SK-N-SH (cell line): Measurements from ENCODE around the gene DDX17. TPM values are rescaled to one million over a fixed set of nuclear protein-coding genes. Genes with fewer than 3 reads are reported as not detected.

Experiments
- CTCF ChIA-PET: fragments of 300-600, 350-600 bp; formaldehyde crosslinking; extraction: SDS; loops from one replicate; lab custom pipeline; 2021; lab: Yijun Ruan, JAX
- POLR2A ChIA-PET: fragments of 350-600 bp; sonication (Branson Sonifier 250); formaldehyde crosslinking; extraction: SDS; loops from one replicate; lab custom pipeline; 2020; ENCODE audit warnings: antibody characterized with exemption, inconsistent platforms; lab: Yijun Ruan, JAX
- DNase-seq: peaks from one replicate; pipeline ENCODE4 v3.0.0; 2012
- H2AFZ ChIP-seq: fragments of 200-600 bp; sonication (generic); 2 replicates; pipeline ENCODE4 v1.8.1; 2016; ENCODE audit warnings: antibody characterized with exemption, mild to moderate bottlenecking, low read depth
- H3F3A ChIP-seq: fragments of 200-600 bp; sonication (generic); replicated peaks from 2 replicates; pipeline ENCODE3; 2016; ENCODE audit warnings: antibody characterized with exemption, mild to moderate bottlenecking; ENCODE audit not compliant: insufficient read depth
- H3K27ac ChIP-seq, 2 experiments: fragments of 200-500 bp in 1 of 2; fragments of 200-600 bp in 1 of 2; sonication (Bioruptor generic) in 1 of 2; sonication (generic), shearing (Covaris generic) in 1 of 2; 2 replicates each; pipeline versions ENCODE4 v1.5.1 to v1.6.1; 2014 to 2016; ENCODE audit warnings: low read depth in 2 of 2, inconsistent platforms in 1 of 2, low read length in 1 of 2, mild to moderate bottlenecking in 1 of 2, mixed read lengths in 1 of 2
- H3K27me3 ChIP-seq: fragments of 200-600 bp; sonication (generic), shearing (Covaris generic); 2 replicates; pipeline ENCODE4 v1.6.1; 2016; ENCODE audit warnings: mixed run types; ENCODE audit not compliant: insufficient read depth
- H3K36me3 ChIP-seq, 2 experiments: fragments of 200-500 bp in 1 of 2; fragments of 200-600 bp in 1 of 2; sonication (Bioruptor generic) in 1 of 2; sonication (generic) in 1 of 2; replicated peaks in 1 of 2; 2 replicates each; pipeline versions ENCODE3 to v1.5.1; 2014 to 2016; ENCODE audit warnings: low read length in 1 of 2, mild to moderate bottlenecking in 1 of 2; ENCODE audit not compliant: insufficient read depth in 2 of 2, control insufficient read depth in 1 of 2
- H3K4me1 ChIP-seq, 2 experiments: fragments of 200-500 bp in 1 of 2; fragments of 200-600 bp in 1 of 2; sonication (Bioruptor generic) in 1 of 2; sonication (generic), shearing (Covaris generic) in 1 of 2; 2 replicates each; pipeline versions ENCODE4 v1.5.1 to v1.6.1; 2014 to 2016; ENCODE audit warnings: low read depth in 1 of 2, low read length in 1 of 2, mixed run types in 1 of 2; ENCODE audit not compliant: insufficient read depth in 2 of 2, control insufficient read depth in 1 of 2
- H3K4me2 ChIP-seq: fragments of 200-600 bp; sonication (generic), shearing (Covaris generic); 2 replicates; pipeline ENCODE4 v1.6.1; 2017; ENCODE audit warnings: mixed run types
- H3K4me3 ChIP-seq, 2 experiments: fragments of 200-500 bp in 1 of 2; fragments of 200-600 bp in 1 of 2; sonication (Bioruptor generic) in 1 of 2; sonication (generic), shearing (Covaris generic) in 1 of 2; 2 replicates each; pipeline versions ENCODE4 v1.5.1 to v1.8.1; 2014 to 2016; ENCODE audit warnings: low read depth in 2 of 2, inconsistent platforms in 1 of 2, low read length in 1 of 2, mild to moderate bottlenecking in 1 of 2, mixed read lengths in 1 of 2, moderate library complexity in 1 of 2
- H3K79me2 ChIP-seq: fragments of 200-600 bp; sonication (generic); 2 replicates; pipeline ENCODE4 v1.8.1; 2017; ENCODE audit warnings: mild to moderate bottlenecking; ENCODE audit not compliant: insufficient read depth
- H3K9ac ChIP-seq: fragments of 200-600 bp; sonication (generic); 2 replicates; pipeline ENCODE4 v1.6.1; 2017; ENCODE audit warnings: mixed run types
- H3K9me2 ChIP-seq: fragments of 200-600 bp; sonication (generic); 2 replicates; pipeline ENCODE4 v1.6.1; 2017; ENCODE audit warnings: mixed run types
- H3K9me3 ChIP-seq: fragments of 200-600 bp; sonication (generic); 2 replicates; pipeline ENCODE4 v1.6.1; 2017; ENCODE audit warnings: mixed run types, mild to moderate bottlenecking, moderate library complexity
- H4K20me1 ChIP-seq: fragments of 200-600 bp; sonication (generic); 2 replicates; pipeline ENCODE4 v1.6.1; 2017; ENCODE audit warnings: mild to moderate bottlenecking, mixed run types; ENCODE audit not compliant: insufficient read depth
- CHD2 ChIP-seq: fragments of 150-350 bp; IDR thresholded peaks from 2 replicates; pipeline ENCODE4 v1.6.1; 2018; ENCODE audit warnings: low read length; ENCODE audit not compliant: partially characterized antibody
- ELF1 ChIP-seq: IDR thresholded peaks from 2 replicates; pipeline ENCODE4 v1.4.0; 2012
- FOXJ3 ChIP-seq: sonication (generic); formaldehyde crosslinking; IDR thresholded peaks from 2 replicates; pipeline ENCODE4 v1.5.1; 2020; ENCODE audit warnings: mild to moderate bottlenecking, missing genetic modification reagents
- FOXM1 ChIP-seq: IDR thresholded peaks from 2 replicates; pipeline ENCODE4 v1.4.0; 2012; ENCODE audit warnings: low read depth, mild to moderate bottlenecking
- JUND ChIP-seq: IDR thresholded peaks from 2 replicates; pipeline ENCODE4 v1.4.0; 2012
- MAX ChIP-seq: IDR thresholded peaks from 2 replicates; pipeline ENCODE4 v1.4.0; 2012; ENCODE audit warnings: low read depth
- MEF2A ChIP-seq: IDR thresholded peaks from 2 replicates; pipeline ENCODE4 v1.4.0; 2012; ENCODE audit warnings: low read depth, borderline replicate concordance
- MXI1 ChIP-seq: IDR thresholded peaks from 2 replicates; pipeline ENCODE4 v1.6.1; 2012; ENCODE audit warnings: mild to moderate bottlenecking, low read depth, low read length, improper control_type of control experiment
- NRF1 ChIP-seq: IDR thresholded peaks from 2 replicates; pipeline ENCODE4 v1.6.1; 2012; ENCODE audit warnings: low read depth, mild to moderate bottlenecking, low read length
- RAD21 ChIP-seq: IDR thresholded peaks from 2 replicates; pipeline ENCODE4 v1.6.1; 2012; ENCODE audit warnings: mild to moderate bottlenecking, low read length
- REST ChIP-seq: IDR thresholded peaks from 2 replicates; pipeline ENCODE4 v1.6.1; 2012; ENCODE audit warnings: mild to moderate bottlenecking, low read depth, low read length, moderate library complexity
- SIN3A ChIP-seq: IDR thresholded peaks from 2 replicates; pipeline ENCODE4 v1.6.1; 2012; ENCODE audit warnings: low read depth, mild to moderate bottlenecking, low read length, moderate library complexity, borderline replicate concordance
- SMC3 ChIP-seq: IDR thresholded peaks from 2 replicates; pipeline ENCODE4 v1.6.1; 2012; ENCODE audit warnings: low read depth, low read length, improper control_type of control experiment
- TAF1 ChIP-seq: IDR thresholded peaks from 2 replicates; pipeline ENCODE4 v1.6.1; 2012; ENCODE audit warnings: low read depth, mild to moderate bottlenecking, low read length, moderate library complexity, borderline replicate concordance
- TEAD4 ChIP-seq: IDR thresholded peaks from 2 replicates; pipeline ENCODE4 v1.4.0; 2012; ENCODE audit warnings: mild to moderate bottlenecking, borderline replicate concordance; ENCODE audit not compliant: insufficient read depth
- YY1 ChIP-seq: IDR thresholded peaks from 2 replicates; pipeline ENCODE4 v1.4.0; 2012; ENCODE audit warnings: low read depth, mild to moderate bottlenecking
- WGBS: methylation state at CpG from one replicate; pipeline ENCODE4 v1.1.6; 2017; ENCODE audit warnings: low lambda C conversion rate; 5-methylcytosine and 5-hydroxymethylcytosine counted together
- polyA plus RNA-seq, 3 experiments: library from polyadenylated mRNA; depleted of rRNA; stranded (reverse); fragments of >200 nt; gene quantifications; 2 replicates each; pipeline ENCODE4 v1.2.3, GENCODE V29; 2012
- TF ChIP-seq, protein P1 (sequence below): IDR thresholded peaks from 2 replicates; pipeline ENCODE4; 2012
- TF ChIP-seq, protein P2 (sequence below): IDR thresholded peaks from 2 replicates; pipeline ENCODE4 v1.4.0; 2012; ENCODE audit warnings: low read depth, borderline replicate concordance
- TF ChIP-seq, protein P3 (sequence below): fragments of 200-600 bp; sonication (generic); IDR thresholded peaks from 2 replicates; pipeline ENCODE4 v1.6.1; 2017; ENCODE audit warnings: antibody characterized with exemption, mild to moderate bottlenecking, moderate library complexity

DDX17 gene
- polyA plus RNA-seq, 1 of the 3 experiments (the other 2 are of a cell fraction): 111 TPM

DNA sequence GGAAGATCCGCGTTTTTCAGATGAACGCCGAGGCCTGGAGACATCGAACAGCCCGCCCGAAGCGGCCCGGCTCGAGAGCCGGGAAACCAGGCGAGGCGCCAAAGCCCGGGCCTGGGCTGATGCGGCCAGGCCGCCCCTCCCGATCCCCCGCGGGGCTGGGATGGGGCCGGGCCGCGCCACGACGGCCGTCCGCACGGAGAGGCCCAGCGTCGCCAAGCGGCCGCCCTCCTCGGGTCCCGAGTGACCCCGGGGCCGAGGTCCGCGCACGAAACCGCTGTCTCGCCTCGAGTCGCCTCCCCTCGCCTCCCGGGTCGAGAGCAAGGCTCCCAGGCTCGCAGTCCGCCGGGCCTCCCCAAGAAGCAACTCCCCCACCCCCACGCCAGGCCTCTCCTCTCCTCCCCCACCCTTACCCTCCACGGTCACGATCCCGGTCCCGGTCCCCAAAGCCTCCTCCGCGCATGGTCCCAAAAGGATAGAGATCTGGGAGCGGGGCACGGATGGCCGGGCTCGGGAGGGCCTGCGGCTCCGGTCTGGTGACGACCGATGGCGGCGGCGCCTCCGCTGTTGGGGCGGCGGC lies 482 bp downstream of the DDX17 start:
- Histone ChIP-seq H3K36me3 (peaks cover 5 to 13% of the 10 kb centered on the region in 2 experiments), H4K20me1 (peaks cover 44% of the 10 kb centered on the region)
- peak; percentile 75 for DNase-seq

More for the DNA sequence above, 482 bp downstream of the DDX17 start:
- no peak overlapping the region for H2AFZ ChIP-seq
- H3K4me2 ChIP-seq: peak overlapping the region; percentile 78
- H3K4me1 ChIP-seq: peaks cover 2 to 9% of the 10 kb centered on the region in 2 experiments; a peak in 3 of 4 replicates
- ChIA-PET POLR2A (no interaction called here), CTCF (no interaction called here)
- peaks cover 55% of the 10 kb centered on the region for H3K79me2 ChIP-seq
- H3K27me3 ChIP-seq: no peaks in the 10 kb centered on the region
- H3K9me3 ChIP-seq: no peaks in the 10 kb centered on the region
- peak overlapping the region; percentile 91 to 96 for H3K27ac ChIP-seq
- H3F3A ChIP-seq: no peaks in the 10 kb centered on the region
- WGBS: 0% methylated on average over 4 of the region's 69 CpGs
- H3K4me3 ChIP-seq: peak overlapping the region; percentile 67 to 73
- TF ChIP-seq MXI1 (no peak), RAD21 (no peak), MEF2A (no peak), YY1 (no peak), REST (no peak), TEAD4 (no peak), FOXJ3 (no peak), JUND (no peak), TAF1 (no peak), CHD2 (no peak), SIN3A (no peak), FOXM1 (no peak), MAX (no peak), SMC3 (no peak), NRF1 (no peak), ELF1 (no peak)
- TF ChIP-seq, protein P1, sequence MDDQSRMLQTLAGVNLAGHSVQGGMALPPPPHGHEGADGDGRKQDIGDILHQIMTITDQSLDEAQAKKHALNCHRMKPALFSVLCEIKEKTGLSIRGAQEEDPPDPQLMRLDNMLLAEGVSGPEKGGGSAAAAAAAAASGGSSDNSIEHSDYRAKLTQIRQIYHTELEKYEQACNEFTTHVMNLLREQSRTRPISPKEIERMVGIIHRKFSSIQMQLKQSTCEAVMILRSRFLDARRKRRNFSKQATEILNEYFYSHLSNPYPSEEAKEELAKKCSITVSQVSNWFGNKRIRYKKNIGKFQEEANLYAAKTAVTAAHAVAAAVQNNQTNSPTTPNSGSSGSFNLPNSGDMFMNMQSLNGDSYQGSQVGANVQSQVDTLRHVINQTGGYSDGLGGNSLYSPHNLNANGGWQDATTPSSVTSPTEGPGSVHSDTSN: no peak
- TF ChIP-seq, protein P2, sequence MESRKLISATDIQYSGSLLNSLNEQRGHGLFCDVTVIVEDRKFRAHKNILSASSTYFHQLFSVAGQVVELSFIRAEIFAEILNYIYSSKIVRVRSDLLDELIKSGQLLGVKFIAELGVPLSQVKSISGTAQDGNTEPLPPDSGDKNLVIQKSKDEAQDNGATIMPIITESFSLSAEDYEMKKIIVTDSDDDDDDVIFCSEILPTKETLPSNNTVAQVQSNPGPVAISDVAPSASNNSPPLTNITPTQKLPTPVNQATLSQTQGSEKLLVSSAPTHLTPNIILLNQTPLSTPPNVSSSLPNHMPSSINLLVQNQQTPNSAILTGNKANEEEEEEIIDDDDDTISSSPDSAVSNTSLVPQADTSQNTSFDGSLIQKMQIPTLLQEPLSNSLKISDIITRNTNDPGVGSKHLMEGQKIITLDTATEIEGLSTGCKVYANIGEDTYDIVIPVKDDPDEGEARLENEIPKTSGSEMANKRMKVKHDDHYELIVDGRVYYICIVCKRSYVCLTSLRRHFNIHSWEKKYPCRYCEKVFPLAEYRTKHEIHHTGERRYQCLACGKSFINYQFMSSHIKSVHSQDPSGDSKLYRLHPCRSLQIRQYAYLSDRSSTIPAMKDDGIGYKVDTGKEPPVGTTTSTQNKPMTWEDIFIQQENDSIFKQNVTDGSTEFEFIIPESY: no peak
- TF ChIP-seq, protein P3, sequence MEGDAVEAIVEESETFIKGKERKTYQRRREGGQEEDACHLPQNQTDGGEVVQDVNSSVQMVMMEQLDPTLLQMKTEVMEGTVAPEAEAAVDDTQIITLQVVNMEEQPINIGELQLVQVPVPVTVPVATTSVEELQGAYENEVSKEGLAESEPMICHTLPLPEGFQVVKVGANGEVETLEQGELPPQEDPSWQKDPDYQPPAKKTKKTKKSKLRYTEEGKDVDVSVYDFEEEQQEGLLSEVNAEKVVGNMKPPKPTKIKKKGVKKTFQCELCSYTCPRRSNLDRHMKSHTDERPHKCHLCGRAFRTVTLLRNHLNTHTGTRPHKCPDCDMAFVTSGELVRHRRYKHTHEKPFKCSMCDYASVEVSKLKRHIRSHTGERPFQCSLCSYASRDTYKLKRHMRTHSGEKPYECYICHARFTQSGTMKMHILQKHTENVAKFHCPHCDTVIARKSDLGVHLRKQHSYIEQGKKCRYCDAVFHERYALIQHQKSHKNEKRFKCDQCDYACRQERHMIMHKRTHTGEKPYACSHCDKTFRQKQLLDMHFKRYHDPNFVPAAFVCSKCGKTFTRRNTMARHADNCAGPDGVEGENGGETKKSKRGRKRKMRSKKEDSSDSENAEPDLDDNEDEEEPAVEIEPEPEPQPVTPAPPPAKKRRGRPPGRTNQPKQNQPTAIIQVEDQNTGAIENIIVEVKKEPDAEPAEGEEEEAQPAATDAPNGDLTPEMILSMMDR: no peak
- H3K9me2 ChIP-seq: no peaks in the 10 kb centered on the region
- peak overlapping the region; percentile 98 for H3K9ac ChIP-seq
